Osteoblast (primary cell): ENCODE results near the gene ANK3. TPM values are rescaled to one million over a fixed set of nuclear protein-coding genes. Genes with fewer than 3 reads are reported as not detected.

Source experiments
- DNase-seq: peaks from one replicate; pipeline ENCODE4 v3.0.0; 2011; ENCODE audit warnings: low spot score, mixed read lengths; ENCODE audit not compliant: insufficient read length; ENCODE audit errors: missing footprints
- H2AFZ ChIP-seq: 2 replicates; pipeline ENCODE4 v1.6.0; 2011; ENCODE audit warnings: mild to moderate bottlenecking, low read length
- H3K27ac ChIP-seq: 2 replicates; pipeline ENCODE4 v1.5.1; 2011; ENCODE audit warnings: mild to moderate bottlenecking, low read depth, low read length, moderate library complexity
- H3K27me3 ChIP-seq: 2 replicates; pipeline ENCODE4 v1.6.0; 2012; ENCODE audit warnings: mild to moderate bottlenecking, control low read depth, inconsistent platforms, low read length, moderate library complexity; ENCODE audit not compliant: insufficient read depth
- H3K36me3 ChIP-seq: 2 replicates; pipeline ENCODE4 v1.5.1; 2011; ENCODE audit warnings: mild to moderate bottlenecking, low read length, control low read depth, moderate library complexity; ENCODE audit not compliant: insufficient read depth
- H3K4me1 ChIP-seq: 2 replicates; pipeline ENCODE4 v1.5.1; 2011; ENCODE audit warnings: mild to moderate bottlenecking, low read length, control low read depth, moderate library complexity; ENCODE audit not compliant: insufficient read depth
- H3K4me2 ChIP-seq: 2 replicates; pipeline ENCODE4 v1.6.0; 2011; ENCODE audit warnings: mild to moderate bottlenecking, low read length; ENCODE audit not compliant: insufficient read depth
- H3K4me3 ChIP-seq: fragments of 200-600 bp; sonication (generic); 3 replicates; pipeline ENCODE4 v1.5.1; 2012; ENCODE audit warnings: mild to moderate bottlenecking, low read length, inconsistent platforms; ENCODE audit not compliant: insufficient read depth
- H3K79me2 ChIP-seq: 2 replicates; pipeline ENCODE4 v1.6.0; 2012; ENCODE audit warnings: mild to moderate bottlenecking, low read length, control low read depth, inconsistent platforms; ENCODE audit not compliant: insufficient read depth
- H3K9me3 ChIP-seq: 2 replicates; pipeline ENCODE4 v1.5.1; 2011; ENCODE audit warnings: low read depth, low read length, control low read depth
- H4K20me1 ChIP-seq: 2 replicates; pipeline ENCODE4 v1.6.0; 2012; ENCODE audit warnings: mild to moderate bottlenecking, low read length, control low read depth; ENCODE audit not compliant: insufficient read depth
- total RNA-seq: library from RNA; depleted of rRNA; stranded (reverse); fragments of >200 nt; gene quantifications from 2 replicates; pipeline ENCODE4 v1.2.3, GENCODE V29; 2012
- TF ChIP-seq, protein P1 (sequence below): IDR thresholded peaks from 2 replicates; pipeline ENCODE4 v1.5.1; 2011; ENCODE audit warnings: mild to moderate bottlenecking, low read depth, low read length, moderate library complexity; ENCODE audit errors: extremely low read depth

ANK3 gene
- total RNA-seq, 1 donor, result 44.5 TPM

DNA sequence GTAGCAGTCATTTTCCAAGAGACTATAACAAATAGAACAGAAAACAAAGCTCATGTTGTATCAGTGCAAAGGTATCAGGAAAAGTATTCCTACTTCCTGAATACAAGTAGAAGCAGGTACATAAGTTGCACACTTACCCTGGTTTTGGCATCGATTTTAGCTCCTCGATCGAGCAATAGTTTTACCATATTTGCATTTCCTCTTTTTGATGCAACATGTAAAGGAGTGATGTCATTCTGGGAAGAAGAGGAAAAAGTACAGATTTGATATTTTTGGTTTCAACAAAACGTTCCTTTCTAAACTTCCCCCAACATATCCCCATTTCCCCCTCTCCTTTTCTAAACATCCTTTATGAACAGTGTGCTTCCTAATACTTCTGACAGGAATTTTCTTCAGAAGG, 155.1 kb downstream of the ANK3 start:
- no peaks in the 10 kb centered on the region for H3K9me3 ChIP-seq
- DNase-seq, result no peak
- peaks cover 33% of the 10 kb centered on the region for H3K4me1 ChIP-seq
- H4K20me1 ChIP-seq, result no peaks in the 10 kb centered on the region
- H2AFZ ChIP-seq, result no peak overlapping the region
- no peak overlapping the region for H3K4me2 ChIP-seq
- no peaks in the 10 kb centered on the region for H3K27me3 ChIP-seq
- H3K4me3 ChIP-seq, result no peak overlapping the region
- no peaks in the 10 kb centered on the region for H3K36me3 ChIP-seq
- no peaks in the 10 kb centered on the region for H3K79me2 ChIP-seq
- H3K27ac ChIP-seq, result no peak overlapping the region
- TF ChIP-seq, protein P1, sequence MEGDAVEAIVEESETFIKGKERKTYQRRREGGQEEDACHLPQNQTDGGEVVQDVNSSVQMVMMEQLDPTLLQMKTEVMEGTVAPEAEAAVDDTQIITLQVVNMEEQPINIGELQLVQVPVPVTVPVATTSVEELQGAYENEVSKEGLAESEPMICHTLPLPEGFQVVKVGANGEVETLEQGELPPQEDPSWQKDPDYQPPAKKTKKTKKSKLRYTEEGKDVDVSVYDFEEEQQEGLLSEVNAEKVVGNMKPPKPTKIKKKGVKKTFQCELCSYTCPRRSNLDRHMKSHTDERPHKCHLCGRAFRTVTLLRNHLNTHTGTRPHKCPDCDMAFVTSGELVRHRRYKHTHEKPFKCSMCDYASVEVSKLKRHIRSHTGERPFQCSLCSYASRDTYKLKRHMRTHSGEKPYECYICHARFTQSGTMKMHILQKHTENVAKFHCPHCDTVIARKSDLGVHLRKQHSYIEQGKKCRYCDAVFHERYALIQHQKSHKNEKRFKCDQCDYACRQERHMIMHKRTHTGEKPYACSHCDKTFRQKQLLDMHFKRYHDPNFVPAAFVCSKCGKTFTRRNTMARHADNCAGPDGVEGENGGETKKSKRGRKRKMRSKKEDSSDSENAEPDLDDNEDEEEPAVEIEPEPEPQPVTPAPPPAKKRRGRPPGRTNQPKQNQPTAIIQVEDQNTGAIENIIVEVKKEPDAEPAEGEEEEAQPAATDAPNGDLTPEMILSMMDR, result no peak

DNA sequence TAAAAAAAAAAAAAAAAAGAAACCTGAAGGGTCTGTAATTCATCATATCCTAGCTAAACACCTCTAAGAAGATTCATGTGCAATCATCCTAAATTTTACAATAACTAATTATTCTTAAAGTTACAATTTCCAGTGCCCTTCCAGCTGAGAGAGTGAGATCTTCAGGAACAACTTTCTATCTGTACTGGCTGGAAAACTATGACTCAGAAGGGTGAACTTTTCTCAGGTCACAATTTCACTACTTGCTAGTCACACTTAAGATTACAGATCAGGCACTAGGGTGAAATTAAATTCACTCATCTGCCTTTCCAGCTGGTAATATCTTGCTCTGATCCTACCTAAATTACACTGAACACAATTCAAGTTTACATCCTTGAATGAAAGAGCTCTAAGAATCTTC, 158.8 kb downstream of the ANK3 start:
- TF ChIP-seq, protein P1, result no peak
- H3K79me2 ChIP-seq, result no peaks in the 10 kb centered on the region
- H2AFZ ChIP-seq, result no peak overlapping the region
- no peaks in the 10 kb centered on the region for H3K27me3 ChIP-seq
- no peaks in the 10 kb centered on the region for H3K9me3 ChIP-seq
- peaks cover 15% of the 10 kb centered on the region for H3K4me1 ChIP-seq
- H4K20me1 ChIP-seq, result no peaks in the 10 kb centered on the region
- peak overlapping the region; percentile 8 for H3K4me2 ChIP-seq
- H3K4me3 ChIP-seq, result no peak overlapping the region
- H3K36me3 ChIP-seq, result no peaks in the 10 kb centered on the region
- H3K27ac ChIP-seq, result no peak overlapping the region
- DNase-seq, result peak; percentile 68

DNA sequence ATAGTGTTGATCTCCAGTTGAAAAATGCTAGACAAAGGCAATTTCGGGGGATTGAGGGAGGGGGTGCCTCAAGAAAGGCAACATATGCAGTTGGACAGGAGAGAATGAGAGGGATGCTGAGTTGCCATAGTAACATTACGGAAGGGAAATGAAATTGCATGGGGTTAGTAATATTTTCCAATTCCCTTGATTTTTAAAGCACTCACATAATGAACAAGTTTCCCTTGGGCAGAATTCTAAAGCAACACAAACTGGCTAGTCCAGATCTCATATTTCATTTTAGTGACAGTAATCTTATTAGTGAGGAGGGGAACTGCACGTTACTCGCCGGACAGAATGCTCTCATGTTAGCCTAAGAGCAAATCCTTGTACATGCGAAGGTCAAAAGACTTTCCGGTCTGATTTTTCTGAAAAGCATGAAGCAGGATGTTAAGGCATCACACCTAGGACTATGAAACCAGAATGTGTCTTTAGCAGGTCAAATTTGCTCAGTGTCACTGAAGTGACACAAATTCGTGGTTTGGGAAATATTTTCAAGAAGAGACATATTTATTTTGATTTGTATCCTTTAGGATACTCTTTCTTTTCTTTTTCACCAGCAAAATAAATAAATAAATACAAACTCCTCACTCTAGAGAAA, 165.5 kb downstream of the ANK3 start:
- Histone ChIP-seq H3K4me1 (no peaks in the 10 kb centered on the region), H3K4me2 (no peak overlapping the region), H3K79me2 (no peaks in the 10 kb centered on the region), H3K9me3 (no peaks in the 10 kb centered on the region), H3K36me3 (no peaks in the 10 kb centered on the region), H2AFZ (no peak overlapping the region), H3K27ac (no peak overlapping the region), H4K20me1 (no peaks in the 10 kb centered on the region), H3K4me3 (no peak overlapping the region), H3K27me3 (no peaks in the 10 kb centered on the region)
- TF ChIP-seq, protein P1, result no peak
- no peak for DNase-seq

DNA sequence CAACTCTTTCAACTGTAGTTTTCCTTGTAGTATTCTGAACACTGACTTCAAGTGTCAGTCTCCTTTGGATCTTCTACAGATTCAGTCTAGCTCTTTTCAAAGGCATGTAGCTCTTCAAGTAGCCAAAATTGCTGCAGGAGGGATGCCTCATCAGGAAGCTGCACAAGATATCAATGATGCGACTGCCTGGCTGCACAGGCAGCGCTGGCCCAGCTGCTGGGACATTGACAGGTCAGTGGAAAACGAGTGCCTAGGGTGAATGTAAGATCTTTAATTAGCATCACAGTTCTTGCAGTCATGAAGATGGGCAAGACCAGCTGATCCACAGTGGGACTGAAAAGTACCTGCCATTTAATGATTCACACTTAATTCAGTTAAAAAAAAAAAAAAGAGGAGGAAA, 167.6 kb downstream of the ANK3 start:
- no peak overlapping the region for H3K4me3 ChIP-seq

More for the DNA sequence above, 167.6 kb downstream of the ANK3 start:
- Histone ChIP-seq H4K20me1 (no peaks in the 10 kb centered on the region), H3K4me2 (no peak overlapping the region), H3K27ac (no peak overlapping the region), H3K36me3 (no peaks in the 10 kb centered on the region), H3K79me2 (no peaks in the 10 kb centered on the region), H2AFZ (no peak overlapping the region), H3K27me3 (no peaks in the 10 kb centered on the region), H3K9me3 (no peaks in the 10 kb centered on the region), H3K4me1 (no peaks in the 10 kb centered on the region)
- TF ChIP-seq, protein P1, result no peak
- DNase-seq, result no peak
